SKM-1 treated with dmso at 0.1 percent for 144 hours (cell line): ENCODE results near the gene SLC30A1.
A peak's percentile ranks its signal among the peaks of the same experiment; 100 is the strongest.
"Not testable (repeated sequence)": the region's sequence is repeated elsewhere in the genome, so short reads cannot be mapped to it uniquely, and the experiment has no call there.

Source experiments
- DNase-seq: peaks from one replicate; lab custom pipeline; 2025; ENCODE audit not compliant: unreplicated experiment; lab: John Stamatoyannopoulos, UW

SLC30A1 gene

DNA sequence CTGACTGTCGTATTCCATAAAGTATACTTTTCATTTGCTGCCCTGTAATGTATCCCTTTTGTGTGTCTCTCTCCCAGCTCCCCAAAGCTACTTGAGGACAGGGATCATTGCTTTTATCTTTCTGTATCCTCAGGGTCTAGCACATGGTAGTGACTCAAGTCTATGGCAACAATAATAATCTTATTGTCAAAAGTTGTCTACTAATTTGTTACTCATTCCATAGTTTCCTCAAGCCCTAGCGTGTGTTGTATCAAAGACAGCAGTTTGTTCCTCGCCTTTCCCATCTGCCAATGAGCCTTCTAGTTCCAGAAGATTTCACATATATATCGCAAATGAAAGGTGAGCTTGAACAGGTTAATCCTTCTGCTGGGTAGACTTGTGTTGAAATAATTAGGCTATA is 9.8 kb upstream of the SLC30A1 start:
- DNase-seq, result no peak

DNA sequence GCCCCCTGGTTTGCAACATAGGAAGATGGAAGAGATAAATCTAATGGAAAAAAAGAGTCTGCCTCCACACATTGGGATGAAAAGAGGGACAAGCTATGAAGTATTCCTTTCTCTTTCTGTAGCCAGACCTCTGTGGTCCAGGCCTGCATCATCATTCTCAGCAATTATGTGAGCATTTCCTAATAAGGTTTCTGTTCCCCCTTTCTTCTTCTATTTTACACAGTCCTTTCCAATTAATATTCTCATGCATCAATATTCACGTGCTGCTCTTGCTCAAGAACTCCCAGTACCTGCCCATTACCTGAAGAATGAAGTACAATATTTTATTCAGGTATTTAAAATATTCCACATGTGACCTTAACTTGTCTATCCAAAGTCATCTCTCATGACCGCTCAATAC is 8.2 kb upstream of the SLC30A1 start:
- peak; percentile 25 for DNase-seq

DNA sequence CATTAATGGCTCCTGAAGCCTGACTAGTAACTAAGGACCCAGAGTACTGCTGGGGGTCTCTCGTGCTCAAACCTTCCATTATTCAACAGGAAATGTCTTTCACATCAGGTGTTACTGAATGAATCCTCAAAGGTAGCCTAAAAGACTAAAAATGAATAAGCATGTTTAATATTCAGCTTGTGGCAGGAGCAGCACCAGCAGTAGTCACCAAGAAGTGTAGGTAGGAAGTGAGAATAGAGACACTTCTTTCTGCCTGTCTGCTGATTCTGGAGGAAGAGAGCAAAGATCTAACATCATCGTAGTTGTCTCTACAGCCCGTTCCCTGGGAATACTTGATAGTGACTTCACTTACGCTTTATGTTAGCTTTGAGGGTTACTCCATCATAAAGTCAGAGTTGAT is 7.6 kb upstream of the SLC30A1 start:
- DNase-seq, result no peak

DNA sequence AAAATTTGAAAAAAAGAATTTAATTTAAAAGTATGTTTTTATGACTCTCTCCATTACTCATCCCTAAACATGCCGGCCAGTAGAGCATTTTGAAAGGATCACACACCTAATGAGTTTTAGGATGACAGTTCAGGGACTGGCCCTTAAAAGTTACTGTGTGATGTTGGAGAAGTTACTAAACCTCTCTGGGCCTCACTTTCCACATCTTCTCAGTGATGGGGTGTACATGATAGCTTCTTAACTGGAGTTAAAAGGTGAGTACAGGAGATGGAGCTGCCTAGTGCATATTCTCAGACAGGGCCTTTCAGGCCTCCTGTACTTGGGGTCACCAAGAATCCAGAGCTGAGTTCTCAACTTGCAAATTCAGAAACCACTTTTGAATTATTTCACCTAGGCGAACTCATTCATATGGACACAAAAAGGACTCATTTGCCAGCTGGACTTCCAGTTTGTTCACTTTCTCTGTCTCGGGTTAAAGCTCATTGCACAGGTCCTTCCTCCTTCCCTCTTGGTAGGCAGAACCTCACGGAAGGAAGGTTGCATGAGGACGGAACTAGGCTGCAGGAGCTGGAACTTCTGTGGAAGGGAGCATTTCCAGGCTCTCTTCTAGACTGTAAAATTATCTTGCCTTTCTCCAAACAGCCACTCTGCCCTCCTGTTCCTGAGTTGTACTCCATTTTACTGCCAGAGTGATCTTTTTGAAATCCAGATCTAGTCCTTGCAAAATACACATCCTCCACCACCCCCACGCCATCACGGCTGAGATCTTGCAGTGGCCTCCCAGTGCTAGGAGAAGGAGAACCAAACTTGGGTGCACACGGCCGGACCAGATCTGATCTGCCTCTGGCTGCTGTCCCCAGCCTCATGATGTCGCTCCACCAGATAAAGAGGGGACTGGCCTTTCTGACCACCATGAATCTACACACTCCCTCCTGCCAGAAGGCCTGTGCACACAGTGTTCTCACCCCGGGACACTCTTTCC is 4.3 kb upstream of the SLC30A1 start:
- peak; percentile 74 for DNase-seq

- DNase-seq, result no peak
These were observed 2.6 kb upstream of the SLC30A1 start for GRCh38 chr1:211581526-211581925.

- DNase-seq, result no peak
These were observed 1.3 kb upstream of the SLC30A1 start for GRCh38 chr1:211580303-211580687.

DNA sequence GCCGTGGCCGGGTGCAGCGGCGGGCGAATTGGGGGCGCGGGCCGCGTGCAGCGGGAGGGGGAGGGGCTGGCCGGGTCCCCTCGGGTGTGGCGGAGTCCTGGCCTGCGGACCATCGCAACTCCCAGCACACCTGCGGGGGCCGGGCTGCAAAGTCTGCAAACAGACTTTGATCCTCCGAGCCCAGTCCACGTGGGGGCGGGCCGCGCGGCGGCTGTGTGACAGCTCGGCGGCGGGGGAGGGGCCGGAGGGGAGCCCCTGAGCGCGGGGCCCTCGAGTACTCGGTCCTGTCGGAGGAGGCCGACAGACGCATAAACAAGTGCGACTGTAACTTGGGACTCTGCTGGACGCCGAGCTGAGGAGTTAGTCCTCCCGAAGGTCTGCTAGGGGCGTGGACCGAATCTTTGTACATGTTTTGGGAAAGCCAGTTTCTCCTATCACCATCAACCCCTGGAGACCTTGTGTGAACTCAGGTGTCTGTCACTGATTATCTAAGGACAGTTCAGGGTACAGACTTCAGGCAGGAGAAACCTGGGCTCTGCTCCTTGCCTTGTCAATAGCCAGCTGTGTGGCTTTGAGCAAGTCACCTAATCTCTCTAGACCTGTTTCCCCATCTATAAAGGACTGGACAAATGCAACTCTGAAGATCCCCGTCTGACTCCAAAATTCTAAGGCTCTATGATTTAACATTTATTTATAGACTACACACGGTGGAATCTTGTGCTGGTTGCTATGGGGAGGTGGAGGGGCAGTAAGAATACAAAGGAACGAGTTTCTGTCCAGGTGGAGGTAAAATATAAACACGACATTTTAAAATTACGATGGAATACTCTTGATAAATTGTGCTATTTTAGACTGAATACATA is 710 bp upstream of the SLC30A1 start:
- DNase-seq, result peak; percentile 76

DNA sequence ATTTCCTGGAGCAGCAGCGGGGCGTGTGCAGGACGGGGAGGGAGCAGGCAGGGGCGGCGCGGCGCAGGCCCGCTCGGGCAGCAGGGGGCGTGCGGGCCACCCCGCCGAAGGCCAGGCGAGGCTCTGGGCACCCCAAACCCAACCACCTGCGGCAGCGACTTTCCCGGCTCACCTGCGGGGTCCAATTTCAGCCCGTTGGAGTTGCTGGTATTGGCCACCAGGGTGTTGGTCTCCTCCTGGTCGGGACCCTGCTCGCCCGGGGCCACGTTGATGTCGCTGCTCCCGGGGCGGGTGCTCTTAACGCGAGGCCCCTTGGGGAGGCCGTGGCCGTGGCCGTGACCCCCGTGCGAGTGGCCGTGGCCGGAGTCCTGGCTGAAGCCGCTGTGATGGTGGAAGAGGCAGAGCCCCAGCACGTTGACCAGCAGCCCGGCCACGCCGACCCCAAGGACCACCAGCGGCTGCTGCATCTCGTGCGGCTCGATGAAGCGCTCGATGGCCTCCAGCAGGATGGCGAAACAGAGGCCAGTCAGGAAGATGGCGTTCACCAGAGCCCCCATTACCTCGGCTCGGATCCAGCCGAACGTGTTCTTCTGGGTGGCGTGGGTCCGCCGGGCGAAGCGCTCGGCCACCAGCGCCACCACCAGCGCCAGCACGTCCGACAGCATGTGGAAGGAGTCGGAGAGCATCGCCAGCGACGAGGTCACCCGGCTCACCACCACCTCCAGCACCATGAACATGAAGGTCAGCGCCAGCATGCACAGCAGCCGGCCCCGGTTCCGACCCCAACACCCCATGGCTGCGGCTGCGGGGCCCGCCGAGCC is 932 bp downstream of the SLC30A1 start:
- peak; percentile 84 for DNase-seq

- no peak for DNase-seq
These were observed 1.6 kb downstream of the SLC30A1 start for GRCh38 chr1:211577277-211577818.

GRCh38 chr1:211576717-211577116 is 2.2 kb downstream of the SLC30A1 start:
- DNase-seq, result no peak

GRCh38 chr1:211574705-211575104 is 4.3 kb downstream of the SLC30A1 start:
- no peak for DNase-seq

GRCh38 chr1:211571998-211572397 is 7.0 kb downstream of the SLC30A1 start:
- DNase-seq, result no peak

- not testable (repeated sequence) for DNase-seq
These were observed 8.6 kb downstream of the SLC30A1 start for GRCh38 chr1:211570378-211570777.

DNA sequence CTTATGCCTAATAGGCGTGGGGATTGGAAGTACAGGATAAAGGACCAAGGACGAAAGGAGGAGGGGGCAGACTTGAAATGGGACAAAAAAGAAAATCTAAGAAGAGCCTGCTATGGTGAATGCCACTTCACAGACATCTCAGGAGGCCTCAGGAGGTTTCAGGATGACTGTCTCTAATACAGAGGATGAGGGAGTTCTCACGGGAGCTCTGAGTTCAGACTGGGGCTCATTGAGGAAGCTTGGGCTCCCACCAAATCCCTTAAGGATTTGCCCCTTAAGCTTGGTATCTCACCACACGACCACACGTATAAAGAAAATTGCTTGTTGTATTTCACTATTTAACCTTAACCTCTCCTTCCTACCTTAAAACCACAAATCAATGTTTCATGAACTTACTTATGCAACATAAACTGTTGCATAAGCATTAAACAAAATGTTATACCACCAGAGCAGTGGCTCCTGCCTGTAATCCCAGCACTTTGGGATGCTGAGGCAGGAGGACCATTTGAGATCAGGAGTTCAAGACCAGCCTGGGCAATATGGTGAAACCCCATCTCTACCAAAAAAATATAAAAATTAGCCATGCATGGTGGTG is 12.4 kb downstream of the SLC30A1 start:
- DNase-seq, result no peak

GRCh38 chr1:211564084-211564483 is 14.9 kb downstream of the SLC30A1 start:
- no peak for DNase-seq

DNA sequence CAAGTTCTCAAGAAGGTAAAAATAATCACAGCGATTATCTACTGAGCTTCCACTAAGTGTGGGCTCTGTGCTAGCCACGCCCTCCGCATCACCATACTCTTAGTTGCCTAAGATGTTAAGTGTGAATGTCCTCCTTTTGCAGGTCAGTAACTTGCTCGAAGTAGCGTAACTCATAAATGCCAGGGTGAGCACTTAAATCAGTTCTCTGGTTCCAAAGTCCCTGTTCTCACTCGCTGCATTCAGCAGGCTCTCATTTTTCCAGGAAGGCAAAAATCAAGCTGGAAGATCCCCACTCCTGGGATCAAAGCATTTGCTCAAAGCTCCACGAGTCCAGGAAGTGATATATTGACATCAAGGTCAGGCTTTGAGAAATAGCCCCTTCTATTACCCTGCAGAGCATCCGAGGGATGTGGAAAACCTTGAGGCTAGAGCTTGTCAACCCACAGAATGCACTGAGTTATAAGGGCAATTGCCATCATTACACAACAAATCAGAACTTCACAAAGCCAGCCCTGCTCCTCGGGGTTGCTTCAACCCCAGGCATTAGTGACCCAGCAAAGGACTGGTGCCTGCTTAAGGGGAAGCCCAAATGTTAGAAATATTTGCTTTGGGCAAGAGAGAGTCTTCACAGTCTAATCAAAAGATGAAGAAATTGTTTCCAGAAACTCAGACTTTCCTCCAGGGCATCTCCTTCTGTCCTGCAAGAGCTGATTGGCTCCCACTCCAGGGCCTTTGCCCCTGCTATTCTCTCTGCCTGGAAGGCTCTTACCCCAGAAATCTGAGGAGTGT is 19.5 kb downstream of the SLC30A1 start:
- no peak for DNase-seq

- DNase-seq, result no peak
These were observed 20.9 kb downstream of the SLC30A1 start for GRCh38 chr1:211557894-211558625.

- no peak for DNase-seq
These were observed 25.4 kb downstream of the SLC30A1 start for GRCh38 chr1:211553549-211553948.
